Peyer's patch (tissue), 4 donors: ENCODE results near the gene GGCT. TPM values are rescaled to one million over a fixed set of nuclear protein-coding genes. Genes with fewer than 3 reads are reported as not detected.

Experiments
- DNase-seq, 3 donors: peaks; one replicate each; pipeline ENCODE4 v3.0.0-alpha.2; 2017 to 2019
- H3K27ac ChIP-seq, 4 donors: fragments of 200-600 bp; sonication (generic); one replicate each; pipeline ENCODE4 v1.5.1; 2016 to 2019
- H3K27me3 ChIP-seq, 2 donors: fragments of 200-600 bp; sonication (generic); one replicate each; pipeline ENCODE4 v1.5.1; 2019
- H3K36me3 ChIP-seq, 3 donors: fragments of 200-600 bp; sonication (generic); one replicate each; pipeline ENCODE4 v1.5.1; 2016 to 2019
- H3K4me1 ChIP-seq, 4 donors: fragments of 200-600 bp; sonication (generic); one replicate each; pipeline ENCODE4 v1.5.1; 2016 to 2019
- H3K4me3 ChIP-seq, 4 donors: fragments of 200-600 bp; sonication (generic); 1 replicate in 3 of 4; 2 replicates in 1 of 4; pipeline ENCODE4 v1.5.1; 2016 to 2019; ENCODE audit warnings: mild to moderate bottlenecking in 1 of 4
- H3K9me3 ChIP-seq, 4 donors: fragments of 200-600 bp; sonication (generic); one replicate each; pipeline ENCODE4 v1.5.1; 2016 to 2019; ENCODE audit warnings: mild to moderate bottlenecking in 1 of 4
- CTCF ChIP-seq, 6 experiments: fragments of 450-650 bp in 4 of 6; fragments of 200-600 bp in 2 of 6; sonication (generic) in 1 of 6; IDR thresholded peaks; one replicate each; pipeline ENCODE4 v1.5.1; 2017 to 2019; ENCODE audit warnings: antibody characterized with exemption in 6 of 6, mild to moderate bottlenecking in 3 of 6, moderate library complexity in 1 of 6
- POLR2A ChIP-seq, 2 donors: fragments of 450-650 bp; IDR thresholded peaks; one replicate each; pipeline ENCODE4 v1.5.1; 2017; ENCODE audit warnings: antibody characterized with exemption in 2 of 2, mild to moderate bottlenecking in 2 of 2, moderate library complexity in 2 of 2
- total RNA-seq, 4 donors: library from RNA; depleted of rRNA; stranded (reverse); fragments of >200 nt; gene quantifications; one replicate each; pipeline ENCODE4 v1.1.0, GENCODE V29; 2016

The GGCT gene
- total RNA-seq: 10 to 100 TPM; 18.1 to 24.8 (median 19.2) TPM

GRCh38 chr7:30504301-30505173, at the start of gene GGCT:
TSS of gene GGCT (minus strand) at chr7:30504829. CDS start at chr7:30504709, 120 bp downstream.
- Histone ChIP-seq H3K36me3 (no peaks in the 10 kb centered on the region), H3K4me3 (peak within 1 kb of the TSS; percentile 82 to 92 (median 90)), H3K27me3 (no peaks in the 10 kb centered on the region), H3K4me1 (peaks cover 0 to 13% (median 3%) of the 10 kb centered on the region in 4 donors), H3K9me3 (no peaks in the 10 kb centered on the region), H3K27ac (peak within 1 kb of the TSS; percentile 73 to 86 (median 78))
- DNase-seq: peak; percentile 98 to 100 (median 99)
- TF ChIP-seq POLR2A (IDR thresholded peaks at IDR 0.05) (peak; percentile 62 to 68), CTCF (IDR thresholded peaks at IDR 0.05) (no peak)

- H3K4me1 ChIP-seq: peaks cover 0 to 6% (median 1%) of the 10 kb centered on the region in 4 donors
- H3K9me3 ChIP-seq: no peaks in the 10 kb centered on the region
- H3K27me3 ChIP-seq: no peaks in the 10 kb centered on the region
- DNase-seq: no peak
- no peak overlapping the region for H3K27ac ChIP-seq
- TF ChIP-seq POLR2A (IDR thresholded peaks at IDR 0.05): no peak
- TF ChIP-seq CTCF (IDR thresholded peaks at IDR 0.05): no peak
- no peaks in the 10 kb centered on the region for H3K36me3 ChIP-seq
- no peak overlapping the region for H3K4me3 ChIP-seq
Observed at GRCh38 chr7:30553546-30553945, 48.9 kb upstream of the GGCT start.

- no peak overlapping the region for H3K27ac ChIP-seq
- no peak overlapping the region for H3K4me3 ChIP-seq
- no peak for DNase-seq
- no peaks in the 10 kb centered on the region for H3K9me3 ChIP-seq
- TF ChIP-seq CTCF (IDR thresholded peaks at IDR 0.05): no peak
- no peak for TF ChIP-seq POLR2A (IDR thresholded peaks at IDR 0.05)
- H3K36me3 ChIP-seq: no peaks in the 10 kb centered on the region
- H3K27me3 ChIP-seq: no peaks in the 10 kb centered on the region
- H3K4me1 ChIP-seq: peaks cover 0 to 6% (median 1%) of the 10 kb centered on the region in 4 donors
Observed at GRCh38 chr7:30553141-30553540, 48.5 kb upstream of the GGCT start.

- Histone ChIP-seq H3K4me3 (no peak overlapping the region), H3K9me3 (no peaks in the 10 kb centered on the region), H3K27me3 (no peaks in the 10 kb centered on the region), H3K36me3 (no peaks in the 10 kb centered on the region), H3K27ac (no peak overlapping the region), H3K4me1 (peaks cover 0 to 6% (median 1%) of the 10 kb centered on the region in 4 donors)
- TF ChIP-seq POLR2A (IDR thresholded peaks at IDR 0.05) (no peak), CTCF (IDR thresholded peaks at IDR 0.05) (no peak)
- DNase-seq: no peak
Observed at GRCh38 chr7:30552330-30552729, 47.7 kb upstream of the GGCT start.

- Histone ChIP-seq H3K9me3 (no peaks in the 10 kb centered on the region), H3K36me3 (no peaks in the 10 kb centered on the region), H3K27me3 (no peaks in the 10 kb centered on the region), H3K4me3 (no peak overlapping the region), H3K4me1 (peaks cover 0 to 12% (median 1%) of the 10 kb centered on the region in 4 donors), H3K27ac (no peak overlapping the region)
- TF ChIP-seq CTCF (IDR thresholded peaks at IDR 0.05): no peak
- no peak for TF ChIP-seq POLR2A (IDR thresholded peaks at IDR 0.05)
- no peak for DNase-seq
Observed at GRCh38 chr7:30549931-30550493, 45.4 kb upstream of the GGCT start.
